HG02884 (cell line): ENCODE data around the gene IL17REL.

ENCODE experiments used
- ATAC-seq: cut with Tn5 transposase; IDR thresholded peaks from one replicate; pipeline ENCODE4 v1.9.1; 2021; ENCODE audit warnings: mild to moderate bottlenecking, moderate library complexity; ENCODE audit not compliant: unreplicated experiment

Gene IL17REL

GRCh38 chr22:49970528-49971231, 41.9 kb downstream of the IL17REL start:
- ATAC-seq, result peak; percentile 54

- ATAC-seq, result no peak
Measured at GRCh38 chr22:49969751-49970527, 42.6 kb downstream of the IL17REL start.

- no peak for ATAC-seq
Measured at GRCh38 chr22:49968831-49969661, 43.5 kb downstream of the IL17REL start.

GRCh38 chr22:49968313-49968830, 44.2 kb downstream of the IL17REL start:
- ATAC-seq, result no peak

GRCh38 chr22:49967706-49968208, 44.8 kb downstream of the IL17REL start:
- ATAC-seq, result no peak

GRCh38 chr22:49966774-49967705, 45.5 kb downstream of the IL17REL start:
- no peak for ATAC-seq

GRCh38 chr22:49966041-49966773, 46.4 kb downstream of the IL17REL start:
- ATAC-seq, result no peak

- ATAC-seq, result no peak
Measured at GRCh38 chr22:49965091-49966040, 47.2 kb downstream of the IL17REL start.

GRCh38 chr22:49964136-49965090, 48.2 kb downstream of the IL17REL start:
- no peak for ATAC-seq

GRCh38 chr22:49963647-49964026, 48.9 kb downstream of the IL17REL start:
- ATAC-seq, result no peak

GRCh38 chr22:49962751-49963646, 49.6 kb downstream of the IL17REL start:
- no peak for ATAC-seq

GRCh38 chr22:49962012-49962750, 50.4 kb downstream of the IL17REL start:
- no peak for ATAC-seq

- ATAC-seq, result no peak
Measured at GRCh38 chr22:49961601-49962011, 51.0 kb downstream of the IL17REL start.

GRCh38 chr22:49961005-49961600, 51.5 kb downstream of the IL17REL start:
- ATAC-seq, result no peak
